WTC11 (cell line): ENCODE measurements around the gene MID1. TPM values are rescaled to one million over a fixed set of nuclear protein-coding genes. Genes with fewer than 3 reads are reported as not detected.

Source experiments
- ATAC-seq: fragments of 200-7000 bp; cut with Tn5 transposase; 2 replicates; pipeline ENCODE4 v1.10.0; 2021; ENCODE audit warnings: mild to moderate bottlenecking, moderate library complexity
- CTCF ChIA-PET: fragments of 300-600 bp; sonication (Branson Sonifier 250); formaldehyde crosslinking; loops from one replicate; lab custom pipeline; 2021; ENCODE audit warnings: antibody characterized with exemption; lab: Charles Lee
- POLR2A ChIA-PET: fragments of 350-600 bp; sonication (Branson Sonifier 250); formaldehyde crosslinking; loops from one replicate; lab custom pipeline; 2021; ENCODE audit warnings: antibody characterized with exemption; lab: Charles Lee
- DNase-seq: peaks from one replicate; pipeline ENCODE4 v3.0.0; 2021; ENCODE audit warnings: low spot score
- H3K27ac Mint-ChIP-seq: 2 replicates; pipeline ENCODE4 v1.8.0; 2021; ENCODE audit warnings: mixed read lengths
- H3K27me3 Mint-ChIP-seq: 2 replicates; pipeline ENCODE4 v1.8.0; 2021; ENCODE audit warnings: low read depth, mild to moderate bottlenecking, moderate library complexity, mixed read lengths
- H3K36me3 Mint-ChIP-seq: 2 replicates; pipeline ENCODE4 v1.8.0; 2021; ENCODE audit warnings: mixed read lengths
- H3K4me1 Mint-ChIP-seq: 2 replicates; pipeline ENCODE4 v1.8.0; 2022; ENCODE audit warnings: mixed read lengths
- H3K4me3 Mint-ChIP-seq: 2 replicates; pipeline ENCODE4 v1.8.0; 2021; ENCODE audit warnings: mild to moderate bottlenecking, moderate library complexity, mixed read lengths
- H3K9me3 Mint-ChIP-seq: 2 replicates; pipeline ENCODE4 v1.8.0; 2021; ENCODE audit warnings: mixed read lengths
- ATF1 ChIP-seq: sonication (generic); formaldehyde crosslinking; IDR thresholded peaks from 2 replicates; pipeline ENCODE4 v1.8.1; 2023; ENCODE audit warnings: mild to moderate bottlenecking, moderate library complexity, missing genetic modification reagents
- ATF2 ChIP-seq: sonication (generic); formaldehyde crosslinking; IDR thresholded peaks from 2 replicates; pipeline ENCODE4 v1.8.1; 2022; ENCODE audit warnings: low read depth, missing genetic modification reagents, borderline replicate concordance
- CBFB ChIP-seq: sonication (generic); formaldehyde crosslinking; IDR thresholded peaks from 2 replicates; pipeline ENCODE4 v1.8.1; 2022; ENCODE audit warnings: mild to moderate bottlenecking, low read depth, missing genetic modification reagents
- CDX4 ChIP-seq: fragments of 250-450 bp; sonication (Bioruptor Pico); IDR thresholded peaks from 2 replicates; pipeline ENCODE4 v1.9.0; 2021; ENCODE audit warnings: moderate library complexity, mild to moderate bottlenecking, inconsistent platforms, borderline replicate concordance
- CTCF ChIP-seq: fragments of 200-600 bp; IDR thresholded peaks from 2 replicates; pipeline ENCODE4 v1.8.0; 2022; ENCODE audit warnings: antibody characterized with exemption
- ELF4 ChIP-seq: sonication (generic); formaldehyde crosslinking; IDR thresholded peaks from 2 replicates; pipeline ENCODE4 v1.8.1; 2022; ENCODE audit warnings: low read depth, mild to moderate bottlenecking, moderate library complexity, missing genetic modification reagents
- EMX1 ChIP-seq: fragments of 250-450 bp; sonication (Bioruptor Pico); IDR thresholded peaks from 2 replicates; pipeline ENCODE4 v1.8.0; 2021; ENCODE audit warnings: mild to moderate bottlenecking
- ESRRA ChIP-seq: sonication (generic); formaldehyde crosslinking; IDR thresholded peaks from 2 replicates; pipeline ENCODE4 v1.8.1; 2022; ENCODE audit warnings: mild to moderate bottlenecking, missing genetic modification reagents, borderline replicate concordance
- ETV6 ChIP-seq: sonication (generic); formaldehyde crosslinking; IDR thresholded peaks from 2 replicates; pipeline ENCODE4 v1.8.1; 2022; ENCODE audit warnings: mild to moderate bottlenecking, missing genetic modification reagents
- FOXK1 ChIP-seq: sonication (generic); formaldehyde crosslinking; IDR thresholded peaks from 2 replicates; pipeline ENCODE4 v1.8.0; 2022; ENCODE audit warnings: mild to moderate bottlenecking, moderate library complexity, missing genetic modification reagents
- IRF2 ChIP-seq: sonication (generic); formaldehyde crosslinking; IDR thresholded peaks from 2 replicates; pipeline ENCODE4 v1.8.0; 2022; ENCODE audit warnings: low read depth, missing genetic modification reagents, borderline replicate concordance
- KAT7 ChIP-seq: sonication (generic); formaldehyde crosslinking; IDR thresholded peaks from 2 replicates; pipeline ENCODE4 v1.8.1; 2023; ENCODE audit warnings: missing genetic modification reagents, mild to moderate bottlenecking, borderline replicate concordance
- MAX ChIP-seq: sonication (generic); formaldehyde crosslinking; IDR thresholded peaks from 2 replicates; pipeline ENCODE4 v1.8.0; 2022; ENCODE audit warnings: mild to moderate bottlenecking, missing genetic modification reagents
- MLX ChIP-seq: sonication (generic); formaldehyde crosslinking; IDR thresholded peaks from 2 replicates; pipeline ENCODE4 v1.8.1; 2023; ENCODE audit warnings: mild to moderate bottlenecking, missing genetic modification reagents, moderate library complexity
- NFE2L1 ChIP-seq: sonication (generic); formaldehyde crosslinking; IDR thresholded peaks from 2 replicates; pipeline ENCODE4 v1.8.1; 2023; ENCODE audit warnings: missing genetic modification reagents
- OVOL2 ChIP-seq: fragments of 250-450 bp; sonication (Bioruptor Pico); IDR thresholded peaks from 2 replicates; pipeline ENCODE4 v1.9.0; 2021; ENCODE audit warnings: mild to moderate bottlenecking, borderline replicate concordance
- USF2 ChIP-seq: sonication (generic); formaldehyde crosslinking; IDR thresholded peaks from 2 replicates; pipeline ENCODE4 v1.8.1; 2023; ENCODE audit warnings: mild to moderate bottlenecking, missing genetic modification reagents, moderate library complexity
- ZBTB43 ChIP-seq: sonication (generic); formaldehyde crosslinking; IDR thresholded peaks from 2 replicates; pipeline ENCODE4 v1.8.1; 2023; ENCODE audit warnings: mild to moderate bottlenecking, missing genetic modification reagents
- ZNF232 ChIP-seq: sonication (generic); formaldehyde crosslinking; IDR thresholded peaks from 2 replicates; pipeline ENCODE4 v1.8.0; 2022; ENCODE audit warnings: mild to moderate bottlenecking, missing genetic modification reagents
- ZNF263 ChIP-seq: sonication (generic); formaldehyde crosslinking; IDR thresholded peaks from 2 replicates; pipeline ENCODE4 v1.8.1; 2022; ENCODE audit warnings: low read depth, mild to moderate bottlenecking, moderate library complexity, missing genetic modification reagents
- ZNF416 ChIP-seq: fragments of 250-450 bp; sonication (Bioruptor Pico); IDR thresholded peaks from 2 replicates; pipeline ENCODE4 v1.9.0; 2021; ENCODE audit warnings: mild to moderate bottlenecking, inconsistent platforms
- total RNA-seq: library from RNA; stranded (reverse); gene quantifications from 3 replicates; pipeline ENCODE4 v1.2.3, GENCODE V29; 2021

The MID1 gene
- total RNA-seq, 1 experiment from 2014 or later, result 52.2 TPM

- no peak for TF ChIP-seq ATF2 (CRISPR knock-in tag)
- no peak for TF ChIP-seq ZNF232 (CRISPR knock-in tag)
- no peak for TF ChIP-seq ESRRA (CRISPR knock-in tag)
- TF ChIP-seq FOXK1, result no peak
- no peak for TF ChIP-seq NFE2L1 (CRISPR knock-in tag)
- TF ChIP-seq, all 79 proteins: peak for 0
These were observed 149.0 kb downstream of the MID1 start (continued) for GRCh38 chrX:10471418-10471817.

- POLR2A ChIA-PET, result no interaction called here
- Mint-ChIP-seq H3K9me3 (no peaks in the 10 kb centered on the region), H3K27ac (no peak overlapping the region), H3K36me3 (peaks cover 62% of the 10 kb centered on the region), H3K27me3 (no peaks in the 10 kb centered on the region), H3K4me3 (no peak overlapping the region), H3K4me1 (peaks cover 8% of the 10 kb centered on the region; the same call in 1 of the 2 replicates)
- CTCF ChIA-PET, result no interaction called here
- DNase-seq, result no peak
- TF ChIP-seq MLX (CRISPR knock-in tag), result no peak
- no peak for TF ChIP-seq ZNF416 (CRISPR knock-in tag)
- no peak for TF ChIP-seq ZBTB43 (CRISPR knock-in tag)
- no peak for TF ChIP-seq CTCF
- no peak for TF ChIP-seq ZNF263
- TF ChIP-seq ETV6 (CRISPR knock-in tag), result no peak
- no peak for TF ChIP-seq MAX (CRISPR knock-in tag)
- no peak for TF ChIP-seq CDX4 (CRISPR knock-in tag)
- no peak for TF ChIP-seq ATF1 (CRISPR knock-in tag)
- TF ChIP-seq IRF2, result no peak
- TF ChIP-seq CBFB (CRISPR knock-in tag), result no peak
- TF ChIP-seq OVOL2 (CRISPR knock-in tag), result no peak
- no peak for TF ChIP-seq KAT7 (CRISPR knock-in tag)
- TF ChIP-seq EMX1, result no peak
- no peak for TF ChIP-seq ELF4 (CRISPR knock-in tag)
- no peak for TF ChIP-seq ATF2 (CRISPR knock-in tag)
- TF ChIP-seq USF2 (CRISPR knock-in tag), result no peak
- TF ChIP-seq, all 79 proteins: peak for 0
- no peak for ATAC-seq
These were observed 150.4 kb downstream of the MID1 start for GRCh38 chrX:10470009-10470408.
